Progenitor cell of endocrine pancreas (in vitro differentiated cells): ENCODE data around the gene ECI1. TPM values are rescaled to one million over a fixed set of nuclear protein-coding genes. Genes with fewer than 3 reads are reported as not detected.
"Not testable (repeated sequence)": the region's sequence is repeated elsewhere in the genome, so short reads cannot be mapped to it uniquely, and the experiment has no call there.

Experiments used
- DNase-seq: peaks from one replicate; pipeline ENCODE4 v3.0.0; 2021; ENCODE audit warnings: low spot score; ENCODE audit not compliant: unreplicated experiment
- H3K27ac Mint-ChIP-seq: 2 replicates; pipeline ENCODE4 v1.8.0; 2021; ENCODE audit warnings: mild to moderate bottlenecking, moderate library complexity, mixed read lengths
- H3K27me3 Mint-ChIP-seq: 2 replicates; pipeline ENCODE4 v1.8.0; 2021; ENCODE audit warnings: mixed read lengths
- H3K36me3 Mint-ChIP-seq: 2 replicates; pipeline ENCODE4 v1.8.0; 2022; ENCODE audit warnings: mixed read lengths; ENCODE audit not compliant: insufficient read depth
- H3K4me1 Mint-ChIP-seq: 2 replicates; pipeline ENCODE4 v1.8.0; 2021; ENCODE audit warnings: low read depth, mixed read lengths
- H3K4me3 Mint-ChIP-seq: 2 replicates; pipeline ENCODE4 v1.8.0; 2021; ENCODE audit warnings: low read depth, mild to moderate bottlenecking, moderate library complexity, mixed read lengths
- H3K9me3 Mint-ChIP-seq: 2 replicates; pipeline ENCODE4 v1.8.0; 2021; ENCODE audit warnings: low read depth, mixed read lengths
- CTCF ChIP-seq: fragments of 200-600 bp; sonication (generic); IDR thresholded peaks from one replicate; pipeline ENCODE4 v1.5.0; 2021; ENCODE audit warnings: antibody characterized with exemption, mild to moderate bottlenecking; ENCODE audit not compliant: unreplicated experiment
- total RNA-seq: library from RNA; stranded (reverse); gene quantifications from 2 replicates; pipeline ENCODE4 v1.2.1, GENCODE V29; 2021

The ECI1 gene
- total RNA-seq, 1 donor from 2014 or later, result 72.6 TPM

GRCh38 chr16:2204416-2205103 lies 46.8 kb downstream of the ECI1 start:
- H3K4me1 Mint-ChIP-seq, result peaks cover 8% of the 10 kb centered on the region
- H3K27me3 Mint-ChIP-seq, result peaks cover 11% of the 10 kb centered on the region
- no peak for DNase-seq
- no peak for TF ChIP-seq CTCF
- H3K36me3 Mint-ChIP-seq, result peaks cover 4% of the 10 kb centered on the region
- H3K9me3 Mint-ChIP-seq, result no peaks in the 10 kb centered on the region
- H3K4me3 Mint-ChIP-seq, result peak overlapping the region; percentile 80
- peak overlapping the region; percentile 0 for H3K27ac Mint-ChIP-seq

- Mint-ChIP-seq H3K27ac (peak overlapping the region; percentile 51), H3K4me3 (peak overlapping the region; percentile 80), H3K27me3 (peaks cover 20% of the 10 kb centered on the region)
- not testable (repeated sequence) for H3K9me3 Mint-ChIP-seq, H3K36me3 Mint-ChIP-seq, H3K4me1 Mint-ChIP-seq, DNase-seq
Measured at GRCh38 chr16:2203119-2203688, 48.2 kb downstream of the ECI1 start.

GRCh38 chr16:2200313-2200712 lies 51.1 kb downstream of the ECI1 start:
- H3K4me1 Mint-ChIP-seq, result peaks cover 4% of the 10 kb centered on the region
- no peak overlapping the region for H3K27ac Mint-ChIP-seq
- no peaks in the 10 kb centered on the region for H3K36me3 Mint-ChIP-seq
- H3K9me3 Mint-ChIP-seq, result no peaks in the 10 kb centered on the region
- no peak for TF ChIP-seq CTCF
- H3K27me3 Mint-ChIP-seq, result peaks cover 31% of the 10 kb centered on the region
- DNase-seq, result no peak
- no peak overlapping the region for H3K4me3 Mint-ChIP-seq

- Mint-ChIP-seq H3K36me3 (no peaks in the 10 kb centered on the region), H3K27ac (no peak overlapping the region), H3K4me3 (peak overlapping the region; percentile 34), H3K9me3 (no peaks in the 10 kb centered on the region), H3K27me3 (peaks cover 35% of the 10 kb centered on the region), H3K4me1 (peaks cover 7% of the 10 kb centered on the region)
- no peak for TF ChIP-seq CTCF
- DNase-seq, result no peak
Measured at GRCh38 chr16:2199621-2200139, 51.7 kb downstream of the ECI1 start.

GRCh38 chr16:2199095-2199494 lies 52.3 kb downstream of the ECI1 start:
- Mint-ChIP-seq H3K27me3 (peaks cover 35% of the 10 kb centered on the region), H3K27ac (no peak overlapping the region), H3K36me3 (no peaks in the 10 kb centered on the region), H3K4me3 (no peak overlapping the region), H3K9me3 (no peaks in the 10 kb centered on the region), H3K4me1 (peaks cover 3% of the 10 kb centered on the region)
- TF ChIP-seq CTCF, result no peak
- DNase-seq, result no peak

- Mint-ChIP-seq H3K27me3 (peaks cover 35% of the 10 kb centered on the region), H3K4me3 (peak overlapping the region; percentile 63), H3K36me3 (no peaks in the 10 kb centered on the region), H3K27ac (no peak overlapping the region), H3K4me1 (peaks cover 3% of the 10 kb centered on the region), H3K9me3 (no peaks in the 10 kb centered on the region)
- DNase-seq, result no peak
- no peak for TF ChIP-seq CTCF
Measured at GRCh38 chr16:2198283-2198682, 53.1 kb downstream of the ECI1 start.
